GM19240 (cell line): ENCODE data around the gene ZBTB16.

ENCODE experiments used
- DNase-seq: peaks from one replicate; pipeline ENCODE4 v3.0.0; 2011; ENCODE audit warnings: low spot score; ENCODE audit not compliant: insufficient read length

ZBTB16 gene

GRCh38 chr11:114106047-114106446 lies 46.5 kb downstream of the ZBTB16 start:
- DNase-seq: no peak

DNA sequence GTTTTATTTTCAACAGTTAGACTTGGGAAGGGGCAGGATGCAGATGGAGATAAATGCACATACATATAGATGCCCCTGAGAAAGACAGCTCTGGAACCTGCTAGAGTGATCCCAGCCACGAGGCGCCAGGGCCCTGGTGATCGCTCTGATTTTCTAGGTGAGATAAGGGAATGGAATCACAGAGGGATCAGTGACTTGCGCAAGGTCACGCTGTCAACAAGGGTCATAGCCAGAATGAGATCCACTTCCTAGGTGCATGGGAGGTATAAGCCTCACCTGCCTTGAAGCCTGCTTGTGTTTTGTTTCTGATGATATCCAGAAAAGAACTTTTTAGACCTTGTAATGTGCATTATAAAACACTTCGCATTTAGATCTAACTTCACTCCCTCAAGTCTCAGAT lies 47.5 kb downstream of the ZBTB16 start:
- no peak for DNase-seq

DNA sequence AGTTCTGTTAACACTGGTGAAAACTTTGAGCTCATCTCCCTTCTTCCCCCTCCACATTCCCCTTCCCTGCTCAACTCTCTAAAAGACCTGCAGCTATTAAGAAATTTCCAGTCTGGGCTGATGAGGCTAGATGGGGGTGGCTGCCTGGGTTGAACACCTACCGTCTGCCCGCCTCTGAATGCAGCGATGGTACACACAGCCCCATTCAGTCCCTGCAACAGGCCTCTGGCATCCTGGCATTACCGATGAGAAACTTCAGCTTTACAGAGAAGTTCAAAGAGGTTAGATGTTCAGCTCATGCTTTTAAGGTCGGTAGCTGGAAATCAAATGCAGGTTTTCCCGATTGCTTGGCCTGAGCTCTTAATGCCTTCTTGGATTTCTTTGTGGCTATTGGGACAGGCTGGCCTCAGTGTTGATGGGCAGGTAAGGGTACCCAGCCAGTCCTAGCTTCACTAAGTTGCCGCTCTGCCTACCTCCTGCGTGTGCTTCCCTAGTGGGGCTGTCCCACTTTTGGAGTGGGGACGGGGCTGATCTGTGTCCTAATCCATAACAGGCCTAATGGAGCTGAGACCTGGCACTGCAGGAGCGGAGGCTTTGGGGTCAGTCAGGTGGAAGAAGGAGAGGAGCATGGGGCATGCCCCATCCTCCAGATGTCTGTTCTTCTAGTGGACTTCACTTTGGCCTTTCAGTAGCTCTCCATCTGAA lies 49.1 kb downstream of the ZBTB16 start:
- DNase-seq: no peak

- DNase-seq: no peak
These were observed 49.9 kb downstream of the ZBTB16 start for GRCh38 chr11:114109206-114110090.

DNA sequence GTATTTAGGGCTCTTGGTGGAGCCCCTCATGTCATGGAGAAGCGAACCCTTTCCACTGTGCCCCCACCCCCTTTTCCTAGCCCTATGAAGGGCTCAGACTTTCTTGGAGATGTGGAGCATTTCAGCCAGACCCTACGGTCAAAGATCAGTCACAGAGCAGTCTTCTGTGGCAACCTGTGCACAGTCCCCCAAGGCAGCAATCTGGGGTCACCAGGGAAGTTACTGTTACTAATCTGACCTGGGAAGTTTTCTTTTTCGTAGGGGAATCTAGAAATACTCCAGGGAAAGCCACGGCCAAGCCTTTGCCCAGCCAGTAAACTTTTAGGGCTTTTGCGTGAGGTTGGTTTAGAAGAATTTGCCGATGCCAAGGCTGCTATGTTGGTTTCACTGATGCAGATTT lies 50.6 kb downstream of the ZBTB16 start:
- DNase-seq: no peak

- DNase-seq: no peak
These were observed 51.7 kb downstream of the ZBTB16 start for GRCh38 chr11:114110952-114111947.

DNA sequence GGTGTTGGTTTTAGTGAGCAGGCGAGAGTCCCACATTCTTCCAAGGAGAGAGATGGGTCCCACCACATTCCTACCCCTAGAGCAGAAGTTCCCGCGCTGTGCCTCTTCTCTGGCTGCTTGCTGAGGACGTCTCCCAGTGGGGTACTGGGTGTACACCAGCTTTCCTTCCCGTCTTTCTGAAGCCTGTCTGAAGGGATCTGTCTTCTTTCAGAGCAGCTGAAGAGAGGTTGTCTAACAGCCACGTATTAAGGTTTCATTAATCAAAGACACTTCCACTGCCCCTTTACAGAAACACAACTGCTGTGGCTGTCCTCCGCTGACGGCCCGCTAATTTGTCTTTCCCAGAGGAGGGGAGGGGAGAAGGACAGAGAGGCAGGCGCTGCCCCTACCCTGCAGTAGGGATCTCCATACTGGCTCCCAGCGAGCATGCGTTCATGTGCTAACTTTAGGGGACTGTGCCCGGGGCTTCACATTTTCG lies 56.0 kb downstream of the ZBTB16 start:
- DNase-seq: no peak

- DNase-seq: no peak
These were observed 56.8 kb downstream of the ZBTB16 start for GRCh38 chr11:114116357-114116756.

- no peak for DNase-seq
These were observed 57.3 kb downstream of the ZBTB16 start for GRCh38 chr11:114116800-114117199.

GRCh38 chr11:114120606-114121005 lies 61.1 kb downstream of the ZBTB16 start:
- no peak for DNase-seq

DNA sequence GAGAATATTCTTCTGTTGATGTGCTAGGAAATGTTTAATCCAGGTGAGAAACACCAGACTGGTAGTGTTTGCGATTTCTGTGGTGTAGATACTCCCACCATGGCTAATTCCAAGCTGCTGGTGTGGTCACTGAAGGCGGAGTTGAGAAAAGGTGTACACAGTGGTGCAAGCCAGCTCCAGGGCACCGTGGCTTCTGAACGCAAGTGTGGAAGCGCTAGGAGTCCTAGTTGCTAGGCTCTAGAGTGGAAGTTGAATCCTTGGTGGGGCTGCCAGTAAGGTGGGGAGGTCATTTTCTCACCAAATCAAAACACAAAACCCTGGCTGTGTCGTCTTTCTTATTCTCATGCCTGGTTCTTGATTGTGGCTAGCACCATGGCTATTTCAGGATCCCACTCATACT lies 61.6 kb downstream of the ZBTB16 start:
- DNase-seq: no peak

- no peak for DNase-seq
These were observed 62.4 kb downstream of the ZBTB16 start for GRCh38 chr11:114121804-114122504.

DNA sequence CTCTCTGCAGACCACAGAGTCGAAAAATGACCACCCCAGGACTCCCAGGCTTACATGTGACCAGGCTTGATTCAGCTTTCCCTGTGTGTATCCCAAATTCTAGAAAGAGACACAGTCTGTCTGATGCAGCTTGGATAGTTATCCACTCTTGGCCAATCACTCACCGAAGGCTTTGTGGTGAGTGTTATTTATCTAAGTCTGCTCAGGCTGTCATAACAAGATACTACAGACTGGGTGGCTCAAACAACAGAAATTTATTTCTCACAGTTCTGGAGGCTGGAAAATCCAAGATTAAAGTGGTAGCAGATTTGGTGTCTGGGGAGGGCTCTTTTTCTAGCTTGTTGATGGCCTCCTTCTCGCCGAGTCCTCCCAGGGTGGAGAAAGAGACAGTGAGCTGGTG lies 63.2 kb downstream of the ZBTB16 start:
- no peak for DNase-seq

DNA sequence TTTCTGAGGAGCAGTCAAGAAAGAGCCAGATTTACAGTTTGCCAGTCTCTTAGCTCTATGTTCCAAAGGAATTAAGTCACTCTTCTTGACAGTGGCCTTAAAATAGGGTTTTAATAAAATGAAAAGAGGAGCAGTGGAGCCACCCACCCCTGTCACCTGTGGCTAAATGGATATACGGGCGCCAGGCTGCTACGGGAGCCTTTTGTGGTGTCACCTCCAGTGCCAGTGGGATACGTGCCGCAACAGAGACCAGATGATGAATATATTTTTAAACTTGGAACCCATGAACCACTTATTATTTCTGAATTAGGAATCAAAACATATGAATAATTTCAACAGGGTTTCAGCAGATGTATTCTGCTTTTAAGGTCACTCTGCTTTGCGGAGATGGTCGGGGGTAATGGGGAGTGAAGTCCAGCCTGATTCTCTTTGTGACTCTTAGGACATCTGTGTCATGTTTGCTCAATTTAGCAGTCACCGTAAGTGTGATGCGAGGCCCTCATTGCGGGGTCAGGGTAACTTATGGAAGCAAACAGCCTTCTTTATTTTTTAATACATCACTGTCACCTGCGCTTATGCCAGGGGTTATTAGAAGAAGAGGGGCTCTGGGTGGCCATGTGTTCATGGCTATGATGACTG lies 64.3 kb downstream of the ZBTB16 start:
- DNase-seq: no peak

DNA sequence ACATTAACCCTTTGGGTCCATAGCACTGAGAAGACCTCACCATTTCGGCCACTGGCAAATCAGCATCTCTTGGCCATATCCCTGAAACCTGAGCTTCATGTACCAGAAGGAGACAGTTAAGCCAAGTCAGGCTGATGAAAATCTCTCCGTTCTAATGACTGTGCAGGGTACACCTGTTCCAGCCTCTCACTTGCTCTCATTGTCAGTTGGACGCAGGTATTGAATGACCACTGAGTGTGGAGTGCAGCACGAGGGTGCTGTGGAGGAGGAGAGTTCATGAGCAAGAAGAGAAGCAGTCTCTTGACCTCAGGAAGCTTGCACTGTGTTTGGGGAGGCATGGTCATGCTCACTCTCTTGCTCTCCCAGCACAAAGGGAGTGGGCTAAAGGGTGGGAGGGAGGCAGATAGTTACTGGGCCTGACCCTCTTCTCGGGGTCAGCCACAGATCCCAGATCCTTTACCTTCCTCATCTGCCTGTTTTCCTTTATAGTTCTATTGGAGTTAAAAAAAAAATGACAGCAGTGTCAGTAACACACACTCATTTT lies 65.2 kb downstream of the ZBTB16 start:
- DNase-seq: no peak

DNA sequence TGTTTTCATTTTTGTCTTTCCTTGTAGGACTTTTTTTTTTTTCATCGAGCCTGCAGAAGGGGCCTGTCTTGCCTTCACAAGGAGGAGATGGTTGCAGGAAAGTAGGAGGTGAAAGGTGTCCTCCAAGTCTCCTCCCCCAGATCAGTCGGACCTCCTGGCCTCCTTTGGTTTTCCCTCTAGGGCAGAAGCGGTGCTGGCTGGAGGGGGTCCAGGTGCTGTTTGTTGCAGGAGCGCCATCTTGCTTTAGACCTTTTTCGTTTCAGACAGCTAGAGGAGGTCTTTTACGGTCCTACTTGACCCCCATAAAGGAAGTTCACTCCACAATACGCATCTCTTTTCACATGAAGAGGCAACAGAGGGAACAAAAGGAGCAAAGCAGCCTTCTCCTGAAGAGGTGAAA lies 66.0 kb downstream of the ZBTB16 start:
- DNase-seq: no peak

GRCh38 chr11:114125959-114126358 lies 66.4 kb downstream of the ZBTB16 start:
- no peak for DNase-seq

DNA sequence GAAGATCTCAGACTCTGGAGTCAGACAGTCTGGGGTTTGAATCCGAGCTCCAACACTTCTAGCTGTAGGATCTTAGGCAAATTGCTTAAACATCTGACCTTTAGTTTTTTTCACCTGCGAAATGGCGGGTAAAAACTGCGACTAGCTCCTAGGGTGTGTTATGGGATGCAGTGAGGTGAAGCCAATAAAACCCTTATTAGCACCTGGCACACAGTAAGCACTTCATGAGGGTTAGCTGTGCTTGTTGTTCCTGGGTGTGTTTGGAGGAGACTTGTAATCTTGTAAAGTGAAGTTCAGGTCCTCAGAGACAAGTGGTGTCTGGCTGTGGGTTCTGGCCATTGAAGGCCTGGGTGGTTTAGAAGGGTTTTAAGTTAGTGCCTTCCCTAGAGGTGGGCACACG lies 68.9 kb downstream of the ZBTB16 start:
- DNase-seq: no peak

DNA sequence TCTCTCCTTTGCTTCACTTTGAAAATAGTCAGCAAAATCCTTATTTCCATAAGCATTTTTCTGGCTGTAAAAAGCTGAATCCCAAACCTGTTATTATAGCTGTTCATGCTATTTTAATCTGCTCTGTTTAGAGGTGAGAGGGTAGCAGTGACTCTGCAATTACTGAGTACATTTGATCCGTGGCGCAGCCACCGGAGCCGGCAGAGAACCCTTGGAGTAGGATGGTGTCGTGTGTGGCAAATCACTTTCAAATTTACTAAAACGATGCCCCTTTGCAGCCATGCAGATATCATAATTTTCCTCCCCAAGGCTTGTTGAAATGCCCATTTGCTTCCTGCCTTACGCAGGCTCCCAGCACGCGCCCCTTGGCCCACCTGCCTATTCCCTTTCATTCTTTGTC lies 69.6 kb downstream of the ZBTB16 start:
- no peak for DNase-seq

DNA sequence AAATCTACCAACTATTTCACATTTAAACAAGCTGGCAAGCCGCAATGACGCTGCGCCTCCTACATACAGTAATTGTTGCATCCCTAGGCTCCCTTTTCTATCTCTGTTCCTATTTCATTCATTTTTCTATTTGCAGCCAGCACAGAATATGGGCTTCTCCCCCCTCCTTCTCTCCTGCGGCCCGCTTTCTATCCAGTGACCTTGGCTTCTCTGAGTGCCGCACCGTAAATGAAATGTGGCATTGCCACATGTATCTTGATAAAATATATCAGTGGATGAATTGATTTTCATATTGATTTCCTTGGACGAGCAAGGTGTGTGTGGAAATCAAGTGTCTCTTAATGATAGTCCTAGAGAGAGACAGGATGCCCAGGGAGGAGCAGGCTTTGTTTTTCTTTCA lies 70.2 kb downstream of the ZBTB16 start:
- no peak for DNase-seq
